HEK293T (cell line): ENCODE measurements around the gene IRF2BP2.

Experiments used
- CTCF ChIA-PET: fragments of 350-600 bp; formaldehyde crosslinking; extraction: SDS; loops from one replicate; lab custom pipeline; 2021; ENCODE audit warnings: antibody characterized with exemption, inconsistent platforms; lab: Yijun Ruan, JAX
- POLR2A ChIA-PET: fragments of 350-600 bp; formaldehyde crosslinking; extraction: SDS; loops from one replicate; lab custom pipeline; 2020; ENCODE audit warnings: antibody characterized with exemption, inconsistent platforms; lab: Yijun Ruan, JAX
- DNase-seq: peaks from one replicate; pipeline ENCODE4 v3.0.0; 2012; ENCODE audit warnings: mixed read lengths; ENCODE audit errors: extremely low spot score
- ARNT ChIP-seq: fragments of 450-650 bp; IDR thresholded peaks from 2 replicates; pipeline ENCODE4 v1.6.1; 2017; ENCODE audit warnings: mild to moderate bottlenecking
- BHLHE40 ChIP-seq: fragments of 450-650 bp; IDR thresholded peaks from 2 replicates; pipeline ENCODE4 v1.6.1; 2016; ENCODE audit warnings: mild to moderate bottlenecking, moderate library complexity, borderline replicate concordance
- CTBP1 ChIP-seq: fragments of 450-650 bp; IDR thresholded peaks from 2 replicates; pipeline ENCODE4 v1.6.1; 2016; ENCODE audit warnings: borderline replicate concordance
- ELF4 ChIP-seq: fragments of 450-650 bp; IDR thresholded peaks from 2 replicates; pipeline ENCODE4 v1.6.1; 2017; ENCODE audit warnings: antibody characterized with exemption
- FOXA1 ChIP-seq: fragments of 450-650 bp; IDR thresholded peaks from 2 replicates; pipeline ENCODE4 v1.6.1; 2016; ENCODE audit warnings: mild to moderate bottlenecking
- FOXK2 ChIP-seq: fragments of 450-650 bp; IDR thresholded peaks from 2 replicates; pipeline ENCODE4 v1.6.1; 2016; ENCODE audit warnings: mild to moderate bottlenecking
- FOXM1 ChIP-seq: fragments of 450-650 bp; IDR thresholded peaks from 2 replicates; pipeline ENCODE4 v1.6.1; 2017; ENCODE audit warnings: mild to moderate bottlenecking, borderline replicate concordance
- HDGF ChIP-seq: fragments of 450-650 bp; IDR thresholded peaks from 2 replicates; pipeline ENCODE4 v1.6.1; 2017; ENCODE audit warnings: antibody characterized with exemption, borderline replicate concordance
- L3MBTL2 ChIP-seq: fragments of 450-650 bp; conservative IDR thresholded peaks from 2 replicates; pipeline ENCODE4 v1.6.1; 2016; ENCODE audit warnings: mild to moderate bottlenecking
- LEF1 ChIP-seq: fragments of 450-650 bp; IDR thresholded peaks from 2 replicates; pipeline ENCODE4 v1.6.1; 2017; ENCODE audit warnings: mild to moderate bottlenecking, borderline replicate concordance
- NFRKB ChIP-seq: fragments of 450-650 bp; IDR thresholded peaks from 2 replicates; pipeline ENCODE4 v1.6.1; 2016; ENCODE audit warnings: mild to moderate bottlenecking, moderate library complexity
- SP1 ChIP-seq: fragments of 450-650 bp; IDR thresholded peaks from 2 replicates; pipeline ENCODE4 v1.6.1; 2017
- SUZ12 ChIP-seq: fragments of 450-650 bp; IDR thresholded peaks from 2 replicates; pipeline ENCODE4 v1.6.1; 2016; ENCODE audit warnings: mild to moderate bottlenecking
- TARDBP ChIP-seq: fragments of 450-650 bp; IDR thresholded peaks from 2 replicates; pipeline ENCODE4 v1.6.1; 2016
- ZNF384 ChIP-seq: fragments of 450-650 bp; IDR thresholded peaks from 2 replicates; pipeline ENCODE4 v1.6.1; 2016
- TF ChIP-seq, protein P1 (sequence below): fragments of 450-650 bp; IDR thresholded peaks from 2 replicates; pipeline ENCODE4 v1.6.1; 2016

Gene IRF2BP2

GRCh38 chr1:234593109-234593508 lies 16.9 kb downstream of the IRF2BP2 start:
- TF ChIP-seq FOXA1 (no peak), TARDBP (no peak), ZNF384 (no peak), HDGF (no peak)
- no peak for DNase-seq
- ChIA-PET POLR2A (no interaction called here), CTCF (no interaction called here)

DNA sequence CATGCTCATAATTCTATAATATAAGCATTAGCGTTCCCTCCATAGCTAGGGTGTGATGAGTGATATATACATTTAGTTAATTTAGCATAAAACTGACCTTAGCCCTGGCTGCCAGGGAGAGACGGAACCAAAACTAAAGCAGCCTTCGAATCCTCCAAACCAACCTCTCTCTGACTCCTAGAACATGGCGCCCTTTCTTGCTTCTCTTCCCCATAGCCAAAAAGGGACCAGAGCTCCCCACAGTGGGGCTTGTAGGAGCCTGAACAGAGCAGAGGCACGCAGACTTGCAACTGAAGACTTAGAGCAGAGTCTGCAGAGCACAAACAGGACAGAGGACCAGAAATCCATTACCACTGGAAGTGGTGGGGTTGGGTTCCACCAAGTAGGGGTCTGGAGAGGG lies 17.7 kb downstream of the IRF2BP2 start:
- ChIA-PET POLR2A (no interaction called here), CTCF (interaction anchor here (1.0 kb wide), 1 partner anchor 93 kb away, joined by 3 read pairs; no protein-coding TSS in a partner anchor)
- TF ChIP-seq ZNF384 = no peak
- no peak for TF ChIP-seq FOXK2
- no peak for TF ChIP-seq NFRKB
- no peak for TF ChIP-seq ELF4
- TF ChIP-seq SP1 = no peak
- TF ChIP-seq, protein P1, sequence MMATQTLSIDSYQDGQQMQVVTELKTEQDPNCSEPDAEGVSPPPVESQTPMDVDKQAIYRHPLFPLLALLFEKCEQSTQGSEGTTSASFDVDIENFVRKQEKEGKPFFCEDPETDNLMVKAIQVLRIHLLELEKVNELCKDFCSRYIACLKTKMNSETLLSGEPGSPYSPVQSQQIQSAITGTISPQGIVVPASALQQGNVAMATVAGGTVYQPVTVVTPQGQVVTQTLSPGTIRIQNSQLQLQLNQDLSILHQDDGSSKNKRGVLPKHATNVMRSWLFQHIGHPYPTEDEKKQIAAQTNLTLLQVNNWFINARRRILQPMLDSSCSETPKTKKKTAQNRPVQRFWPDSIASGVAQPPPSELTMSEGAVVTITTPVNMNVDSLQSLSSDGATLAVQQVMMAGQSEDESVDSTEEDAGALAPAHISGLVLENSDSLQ = no peak
- no peak for TF ChIP-seq FOXM1
- TF ChIP-seq TARDBP = no peak
- no peak for TF ChIP-seq HDGF
- no peak for TF ChIP-seq FOXA1
- no peak for TF ChIP-seq ARNT
- TF ChIP-seq L3MBTL2 = no peak
- TF ChIP-seq CTBP1 = no peak
- TF ChIP-seq LEF1 = no peak
- no peak for TF ChIP-seq BHLHE40
- TF ChIP-seq SUZ12 = no peak
- DNase-seq = no peak

DNA sequence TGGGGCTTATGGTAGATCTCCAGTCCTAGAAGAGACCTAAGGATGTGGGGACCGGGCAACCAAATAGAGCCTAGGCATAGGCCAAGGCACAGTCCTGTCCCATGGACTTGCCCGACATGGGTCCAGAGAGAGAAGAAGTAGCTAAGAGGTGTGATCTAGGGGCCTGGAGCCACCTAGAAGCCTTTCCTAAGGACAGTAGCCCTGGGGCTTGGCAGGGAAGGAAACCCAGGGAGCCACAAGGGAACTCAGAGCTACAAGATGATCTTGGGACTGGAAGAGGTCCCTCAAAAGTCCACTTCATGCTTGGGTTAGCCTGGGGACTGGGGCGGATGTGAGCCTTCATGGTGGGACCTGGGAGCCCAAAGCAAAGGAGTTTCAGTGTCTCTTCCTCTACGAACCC lies 18.8 kb downstream of the IRF2BP2 start:
- ChIA-PET CTCF (no interaction called here), POLR2A (no interaction called here)
- TF ChIP-seq FOXA1 (no peak), ARNT (no peak), CTBP1 (no peak), NFRKB (no peak), BHLHE40 (no peak)
- TF ChIP-seq, protein P1 = no peak
- DNase-seq = no peak

GRCh38 chr1:234589854-234590620 lies 19.9 kb downstream of the IRF2BP2 start:
- ChIA-PET POLR2A (no interaction called here), CTCF (no interaction called here)
- DNase-seq = no peak
- TF ChIP-seq FOXA1 (no peak), HDGF (no peak), FOXM1 (no peak), FOXK2 (no peak), SP1 (no peak), BHLHE40 (no peak), SUZ12 (no peak), CTBP1 (no peak), ARNT (no peak), LEF1 (no peak), L3MBTL2 (no peak), TARDBP (no peak), ELF4 (no peak), NFRKB (no peak), ZNF384 (no peak)
- TF ChIP-seq, protein P1 = no peak

DNA sequence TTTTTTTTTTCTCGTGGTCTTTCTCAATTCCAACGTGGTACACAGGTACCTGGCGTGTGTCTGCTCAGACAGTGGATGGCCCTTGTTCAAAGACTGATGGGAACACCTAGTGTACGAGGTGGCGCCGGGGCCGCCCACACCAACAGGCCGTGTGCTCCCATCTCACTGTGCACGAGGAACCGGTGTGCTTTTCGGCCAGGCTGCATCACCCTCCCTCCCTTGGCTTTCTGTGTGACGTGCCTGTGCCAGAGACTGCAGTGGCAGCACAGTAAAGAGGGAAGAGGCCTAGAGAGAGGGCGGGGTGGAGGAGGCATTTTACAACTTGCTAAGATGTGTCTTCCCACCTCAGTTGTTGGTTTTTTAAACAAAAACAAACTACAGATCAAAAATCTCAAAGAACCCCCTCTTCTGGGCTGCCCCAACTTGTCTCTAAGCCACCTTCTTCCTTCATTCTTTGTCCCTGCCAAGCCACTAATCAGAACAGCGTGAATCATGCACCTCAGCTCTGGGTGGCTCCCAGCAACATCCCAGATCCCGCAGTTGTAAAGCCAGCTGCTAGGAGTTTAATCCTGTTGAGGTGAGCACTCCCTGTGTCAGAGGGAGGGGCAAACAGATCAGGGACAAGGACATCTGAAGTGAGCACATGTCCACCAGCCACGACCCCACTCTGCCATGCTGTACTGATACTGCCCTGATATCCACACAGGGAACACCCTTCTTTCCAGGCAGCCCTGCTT lies 20.7 kb downstream of the IRF2BP2 start:
- TF ChIP-seq CTBP1 (no peak), L3MBTL2 (no peak), ELF4 (no peak), ZNF384 (no peak), HDGF (no peak), SUZ12 (no peak)
- POLR2A ChIA-PET = no interaction called here
- DNase-seq = no peak
- CTCF ChIA-PET = interaction anchor here (0.6 kb wide), 1 partner anchor 158 kb away, joined by 3 read pairs; no protein-coding TSS in a partner anchor

DNA sequence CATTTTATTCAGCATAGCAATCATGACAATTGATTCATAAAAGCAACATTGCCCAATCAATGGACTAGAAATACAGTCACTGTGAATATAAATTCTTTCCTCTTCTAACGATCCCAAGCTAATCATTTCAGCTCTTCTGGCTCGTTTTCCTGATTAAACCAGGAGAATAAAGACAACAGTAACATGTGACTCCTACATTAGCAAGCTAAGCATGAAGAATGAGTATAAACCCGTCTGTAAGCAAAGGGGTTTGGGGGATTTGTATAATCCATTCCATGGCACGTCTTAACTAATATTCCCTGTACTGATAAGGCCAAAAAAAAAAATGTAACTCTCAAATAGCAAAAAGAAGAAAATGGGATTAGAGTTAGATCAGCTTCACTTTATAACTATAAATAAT lies 21.6 kb downstream of the IRF2BP2 start:
- ChIA-PET CTCF (interaction anchor here (0.6 kb wide), 1 partner anchor 157 kb away, joined by 3 read pairs; no protein-coding TSS in a partner anchor), POLR2A (interaction anchor here (0.9 kb wide), 1 partner anchor 11 kb away, joined by 3 read pairs; no protein-coding TSS in a partner anchor)
- no peak for DNase-seq
- TF ChIP-seq ARNT = no peak
- TF ChIP-seq FOXA1 = no peak
- TF ChIP-seq TARDBP = no peak
- TF ChIP-seq HDGF = no peak
- no peak for TF ChIP-seq CTBP1
- no peak for TF ChIP-seq BHLHE40
- no peak for TF ChIP-seq L3MBTL2
- TF ChIP-seq SUZ12 = no peak
- no peak for TF ChIP-seq ZNF384
- TF ChIP-seq ELF4 = no peak
- TF ChIP-seq FOXK2 = no peak
- TF ChIP-seq NFRKB = no peak
- TF ChIP-seq SP1 = no peak
- TF ChIP-seq LEF1 = no peak
- TF ChIP-seq, protein P1 = no peak
- TF ChIP-seq FOXM1 = no peak
